HG03342 (cell line): ENCODE data around the gene TBC1D32.
"Not testable (repeated sequence)": the region's sequence is repeated elsewhere in the genome, so short reads cannot be mapped to it uniquely, and the experiment has no call there.

Experiments
- ATAC-seq: cut with Tn5 transposase; IDR thresholded peaks from one replicate; pipeline ENCODE4 v1.9.1; 2021; ENCODE audit warnings: mild to moderate bottlenecking, moderate library complexity; ENCODE audit not compliant: unreplicated experiment

TBC1D32 gene

DNA sequence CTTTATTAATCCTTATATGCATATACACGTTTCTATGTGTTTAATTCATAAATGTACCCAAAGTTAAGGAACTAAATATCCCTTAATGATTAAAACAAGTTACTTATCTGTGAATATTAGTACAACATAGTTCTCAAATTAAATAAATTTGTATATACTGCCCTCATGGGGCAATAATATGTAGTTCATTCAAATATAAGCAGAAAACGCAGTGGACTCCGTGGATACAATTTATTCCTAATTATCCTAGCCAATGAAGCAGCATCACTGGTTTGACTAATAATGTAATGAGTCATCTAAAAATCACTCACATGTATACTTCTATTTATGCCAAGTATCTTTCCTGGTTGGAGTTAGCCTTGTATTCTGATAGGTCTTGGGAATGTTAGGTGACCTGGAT is 111.6 kb downstream of the TBC1D32 start:
- no peak for ATAC-seq

DNA sequence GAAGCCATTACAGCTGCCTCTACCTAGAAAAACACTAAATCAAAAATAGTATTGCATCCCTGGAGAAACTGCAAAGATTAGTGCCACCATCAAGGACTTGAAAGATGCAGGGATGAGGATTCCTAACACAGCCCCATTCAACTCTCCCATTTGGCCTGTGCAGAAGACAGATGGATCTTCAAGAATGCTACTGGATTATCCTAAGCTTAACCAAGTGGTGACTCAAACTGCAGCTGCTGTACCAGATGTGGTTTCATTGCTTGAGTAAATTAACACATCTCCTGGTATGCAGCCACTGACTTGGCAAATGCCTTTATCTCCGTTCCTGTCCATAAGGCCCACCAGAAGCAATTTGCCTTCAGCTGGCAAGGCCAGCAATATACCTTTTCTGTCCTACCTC is 117.4 kb downstream of the TBC1D32 start:
- no peak for ATAC-seq

DNA sequence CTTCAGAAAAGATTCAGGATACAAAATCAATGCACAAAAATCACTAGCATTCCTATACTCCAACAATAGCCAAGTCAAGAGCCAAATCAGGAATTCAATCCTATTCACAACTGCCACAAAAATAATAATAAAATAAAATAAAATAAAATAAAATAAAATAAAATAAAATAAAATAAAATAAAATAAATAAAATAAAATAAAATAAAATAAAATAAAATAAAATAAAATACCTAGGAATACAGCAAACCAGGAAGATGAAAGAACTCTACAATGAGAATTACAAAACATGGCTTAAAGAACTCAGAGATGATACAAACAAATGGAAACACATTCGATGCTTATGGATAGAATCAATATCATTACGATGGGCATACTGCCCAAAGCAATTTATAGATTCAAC is 120.9 kb downstream of the TBC1D32 start:
- ATAC-seq = not testable (repeated sequence)

DNA sequence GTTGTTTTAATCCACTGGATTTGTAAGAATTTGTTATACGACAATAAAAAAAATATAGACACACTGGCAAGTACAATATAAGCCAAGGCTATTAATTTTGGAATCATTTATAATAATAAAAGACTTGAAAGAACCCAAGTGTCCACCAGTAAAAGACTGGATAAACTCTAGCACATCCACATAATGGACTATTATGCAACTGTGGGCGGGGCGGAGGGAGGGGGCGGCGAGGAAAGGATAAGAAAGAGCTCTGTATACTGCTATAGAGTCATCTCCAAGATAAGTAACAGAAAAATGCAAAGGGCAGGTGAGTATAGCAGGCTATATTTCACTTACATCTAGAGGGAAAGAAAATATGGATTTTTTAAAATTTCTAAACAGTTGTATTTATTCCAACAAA is 123.3 kb downstream of the TBC1D32 start:
- ATAC-seq = no peak

DNA sequence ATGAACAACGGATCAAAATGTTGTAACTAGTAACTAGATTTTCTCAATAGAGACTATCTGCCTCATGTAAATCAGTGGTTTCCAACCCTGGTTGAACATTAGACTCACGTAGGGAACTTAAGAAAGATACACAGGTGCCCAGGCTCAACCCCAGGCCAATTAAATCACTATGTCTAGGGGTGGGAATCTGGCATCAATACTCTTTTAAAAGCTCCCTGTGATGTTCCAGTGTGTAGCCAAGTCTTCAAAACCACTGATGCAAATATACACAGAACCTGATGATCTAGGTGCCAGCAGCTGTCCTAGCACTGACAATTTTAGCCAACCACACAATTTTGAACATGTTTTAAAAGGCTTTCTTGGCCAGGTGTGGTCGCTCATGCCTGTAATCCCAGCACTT is 128.7 kb downstream of the TBC1D32 start:
- peak; percentile 93 for ATAC-seq

DNA sequence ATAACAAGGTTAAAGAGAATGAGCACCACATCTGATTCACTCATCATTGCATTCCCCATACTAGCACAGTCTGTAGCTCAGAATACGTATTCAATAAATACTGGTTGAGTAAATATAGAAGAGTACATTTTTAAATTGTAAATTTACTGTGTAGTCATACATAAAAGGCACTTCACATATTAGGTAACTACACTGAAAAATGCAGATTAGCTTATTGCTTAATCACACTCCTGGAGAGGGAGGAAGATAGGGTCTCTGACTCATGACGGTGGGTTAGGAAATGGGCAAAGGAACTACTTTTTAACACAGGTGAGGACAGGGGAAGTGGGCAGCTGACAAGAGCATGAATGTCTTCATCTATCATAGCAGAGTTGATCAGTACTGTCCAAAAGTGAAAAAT is 133.2 kb downstream of the TBC1D32 start:
- ATAC-seq = no peak

DNA sequence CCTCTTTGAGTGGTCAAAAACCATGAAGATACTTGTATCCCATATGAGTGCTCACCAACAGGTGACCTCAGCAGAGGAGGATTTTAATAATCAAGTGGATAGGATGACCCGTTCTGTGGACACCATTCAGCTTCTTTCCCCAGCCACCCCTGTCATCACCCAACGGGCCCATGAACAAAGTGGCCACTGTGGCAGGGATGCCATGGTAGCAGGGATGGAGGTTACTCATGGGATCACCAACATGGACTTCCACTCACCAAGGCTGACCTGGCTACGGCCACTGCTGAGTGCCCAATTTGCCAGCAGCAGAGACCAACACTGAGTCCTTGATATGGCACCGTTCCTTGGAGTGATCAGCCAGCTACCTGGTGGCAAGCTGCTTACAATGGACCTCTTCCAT is 138.2 kb downstream of the TBC1D32 start:
- not testable (repeated sequence) for ATAC-seq

DNA sequence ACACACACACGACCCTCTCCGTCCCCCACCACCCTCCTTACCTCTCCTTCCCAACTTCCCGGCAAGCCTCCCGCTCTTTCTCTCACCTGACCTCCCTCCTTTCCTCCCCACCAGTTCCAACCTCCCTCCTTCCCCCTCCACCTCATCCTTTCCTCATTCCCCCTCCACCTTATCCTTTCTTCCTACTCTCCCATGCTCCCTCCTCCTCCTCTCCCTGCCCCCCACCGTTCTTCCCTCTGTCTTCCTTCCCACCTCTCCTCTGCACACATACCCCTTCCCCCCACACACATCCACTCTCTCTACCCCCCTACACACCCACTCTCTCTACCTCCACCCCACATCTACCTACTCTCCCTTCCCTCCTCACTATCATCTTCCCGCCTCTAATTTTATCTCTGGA is 144.2 kb downstream of the TBC1D32 start:
- ATAC-seq = no peak

DNA sequence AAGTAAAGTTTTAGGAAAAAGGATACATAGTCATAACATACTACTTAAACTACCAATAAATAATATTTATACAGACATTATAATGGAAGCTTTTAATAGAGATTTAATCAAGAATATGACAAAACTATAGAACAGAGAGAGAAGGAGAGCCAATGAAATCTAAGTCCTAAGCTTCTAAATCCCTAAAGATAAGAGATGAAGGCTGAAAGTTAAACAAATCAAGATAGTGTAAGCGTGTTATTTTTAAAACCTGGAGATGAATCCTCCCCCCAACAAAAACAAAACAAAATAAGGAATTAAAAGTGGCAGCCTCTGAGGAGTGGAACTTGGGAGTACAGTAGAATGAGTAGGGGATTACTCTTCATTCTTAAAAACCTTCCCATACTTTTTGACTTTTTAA is 145.9 kb downstream of the TBC1D32 start:
- no peak for ATAC-seq

DNA sequence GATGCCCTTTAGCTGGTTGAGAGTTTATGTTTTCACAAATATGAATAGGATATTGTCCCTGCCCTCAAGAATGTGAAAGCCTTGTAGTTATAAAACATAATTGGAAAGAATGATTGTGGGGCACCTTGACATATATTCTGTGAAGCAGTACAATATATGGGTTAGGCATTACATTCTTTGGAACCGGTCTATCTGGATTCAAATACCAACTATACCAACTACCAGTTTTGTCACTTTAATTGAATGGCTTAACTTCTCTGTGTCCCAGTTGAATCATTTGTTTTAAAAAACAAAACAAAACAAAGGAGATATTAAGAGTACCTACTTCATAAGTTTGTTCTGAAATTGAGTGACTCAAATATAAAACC is 146.5 kb downstream of the TBC1D32 start:
- ATAC-seq = no peak

DNA sequence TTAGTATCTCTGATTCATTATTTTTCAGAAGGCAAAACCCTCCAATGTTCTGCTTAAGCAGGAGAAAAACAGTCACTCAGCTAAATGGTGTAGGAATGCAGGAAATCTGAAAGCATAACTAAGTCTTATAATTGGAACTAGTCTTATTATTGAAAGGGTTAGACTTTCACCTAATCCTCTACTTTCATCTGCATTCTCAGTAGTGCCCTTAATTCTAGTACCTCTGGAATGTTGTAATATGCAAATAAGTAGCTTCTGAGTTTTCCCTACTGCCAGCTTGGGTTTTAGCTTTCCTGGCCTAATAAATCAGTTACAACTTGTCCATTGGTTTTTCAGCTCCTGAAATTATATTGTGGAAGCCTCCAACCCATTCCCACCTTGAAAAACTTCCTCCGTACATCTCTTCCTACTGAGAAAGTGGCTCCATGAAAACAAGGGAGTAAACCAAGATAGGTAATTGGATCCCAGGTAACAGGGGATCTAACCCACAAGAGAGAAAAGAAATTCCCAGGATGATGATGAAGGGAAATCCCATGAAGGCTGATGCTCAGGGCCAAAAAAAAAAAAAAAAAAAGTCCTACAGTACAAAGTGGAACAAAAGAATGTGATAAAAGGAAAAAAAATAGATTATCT is 147.0 kb downstream of the TBC1D32 start:
- ATAC-seq = no peak

DNA sequence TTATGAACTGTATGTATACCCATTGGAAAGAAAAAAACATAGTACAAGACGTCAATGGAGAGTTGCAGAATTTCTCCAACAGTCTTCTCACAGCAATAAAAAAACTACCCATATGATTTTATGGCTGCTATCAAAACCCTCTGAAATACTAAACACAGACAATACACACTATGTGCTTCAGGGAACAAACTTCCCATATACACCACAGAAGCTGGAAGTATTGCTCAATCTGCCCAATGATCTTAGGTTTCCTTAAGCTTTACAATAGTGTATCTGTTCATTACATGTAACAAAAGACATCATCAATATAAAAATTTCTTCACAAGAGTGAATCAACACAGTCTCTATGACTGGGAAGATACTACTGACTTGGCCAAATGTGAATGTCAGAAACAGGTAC is 150.5 kb downstream of the TBC1D32 start:
- ATAC-seq = no peak

DNA sequence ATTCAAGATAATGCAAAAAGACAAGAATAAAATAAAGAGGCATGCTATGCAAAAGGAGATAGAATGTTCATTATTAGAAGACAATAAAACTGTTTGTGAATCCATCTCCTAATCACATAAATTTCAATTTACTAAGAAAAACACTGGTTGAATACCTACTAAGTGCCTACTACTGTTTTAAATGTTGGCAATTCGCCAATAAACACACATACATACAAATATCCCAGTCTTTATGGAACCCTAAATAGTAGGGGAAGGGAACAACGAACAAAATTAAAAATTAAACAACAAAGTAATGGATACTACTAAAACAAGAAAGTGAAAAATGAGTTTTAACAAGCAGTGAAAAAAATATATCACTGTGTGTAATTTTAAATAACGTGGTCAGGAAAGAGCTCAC is 158.5 kb downstream of the TBC1D32 start:
- ATAC-seq = no peak

DNA sequence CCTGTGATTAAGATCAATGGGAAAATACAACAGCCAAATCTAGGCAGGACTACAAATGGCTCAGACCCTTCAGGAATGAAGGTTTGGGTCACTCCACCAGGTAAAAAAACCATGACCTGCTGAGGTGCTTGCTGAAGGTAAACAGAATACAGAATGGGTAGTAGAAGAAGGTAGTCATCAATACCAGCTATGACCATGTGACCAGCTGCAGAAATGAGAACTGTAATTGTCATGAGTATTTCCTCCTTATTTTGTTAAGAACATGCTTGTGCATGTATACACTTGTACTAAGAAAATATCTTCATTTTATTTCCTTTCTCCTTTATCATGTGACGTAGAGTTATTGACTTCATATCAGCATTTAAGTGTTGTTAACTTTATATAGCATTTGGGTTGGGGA is 161.8 kb downstream of the TBC1D32 start:
- not testable (repeated sequence) for ATAC-seq

DNA sequence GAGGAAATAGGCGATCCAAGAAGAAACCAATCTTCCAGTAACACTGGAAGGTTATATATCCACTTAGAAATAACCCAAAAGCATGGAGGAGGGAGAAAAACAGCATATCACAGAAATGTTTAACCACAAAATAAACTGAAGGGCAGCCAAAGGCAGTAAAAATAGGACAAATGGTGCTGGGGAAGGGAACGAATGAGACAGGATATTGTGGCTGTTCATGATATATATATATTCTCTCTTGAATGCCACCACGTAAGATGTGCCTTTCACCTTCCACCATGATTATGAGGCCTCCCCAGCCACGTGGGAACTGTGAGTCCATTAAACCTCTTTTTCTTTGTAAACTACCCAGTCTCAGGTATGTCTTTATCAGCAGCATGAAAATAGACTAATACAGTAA is 162.4 kb downstream of the TBC1D32 start:
- ATAC-seq = no peak

DNA sequence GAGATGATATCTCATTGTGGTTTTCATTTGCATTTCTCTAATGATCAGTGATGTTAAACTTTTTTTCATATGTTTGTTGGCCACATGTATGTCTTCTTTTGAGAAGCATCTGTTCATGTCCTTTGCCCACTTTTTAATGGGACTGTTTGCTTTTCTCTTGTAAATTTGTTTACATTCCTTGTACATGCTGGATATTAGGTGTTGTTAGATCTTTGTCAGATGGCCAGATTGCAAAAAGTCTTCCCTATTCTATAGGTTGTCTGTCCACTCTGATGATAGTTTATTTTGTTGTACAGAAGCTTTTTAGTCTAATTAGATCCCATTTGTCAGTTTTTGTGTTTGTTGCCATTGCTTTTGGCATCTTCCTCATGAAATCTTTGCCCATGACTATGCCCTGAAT is 172.4 kb downstream of the TBC1D32 start:
- ATAC-seq = no peak

DNA sequence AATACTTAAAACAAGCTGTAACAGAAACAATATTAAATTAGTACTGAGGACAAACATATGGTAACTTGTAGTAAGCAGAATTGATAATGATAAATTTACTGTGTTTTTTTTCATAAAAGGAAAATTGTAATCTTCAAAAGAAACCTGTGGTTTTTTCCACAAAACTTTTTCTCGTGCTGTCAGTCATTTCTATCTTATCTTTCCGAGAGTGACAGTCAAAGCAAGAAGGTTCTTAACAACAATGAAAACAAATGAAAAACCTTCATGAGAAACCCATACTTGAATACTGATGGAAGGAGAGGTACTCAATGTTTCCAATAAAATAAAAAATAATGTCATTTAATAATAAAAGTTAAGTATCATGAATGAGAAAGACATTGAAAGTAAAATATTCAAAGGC is 174.0 kb downstream of the TBC1D32 start:
- ATAC-seq = no peak

DNA sequence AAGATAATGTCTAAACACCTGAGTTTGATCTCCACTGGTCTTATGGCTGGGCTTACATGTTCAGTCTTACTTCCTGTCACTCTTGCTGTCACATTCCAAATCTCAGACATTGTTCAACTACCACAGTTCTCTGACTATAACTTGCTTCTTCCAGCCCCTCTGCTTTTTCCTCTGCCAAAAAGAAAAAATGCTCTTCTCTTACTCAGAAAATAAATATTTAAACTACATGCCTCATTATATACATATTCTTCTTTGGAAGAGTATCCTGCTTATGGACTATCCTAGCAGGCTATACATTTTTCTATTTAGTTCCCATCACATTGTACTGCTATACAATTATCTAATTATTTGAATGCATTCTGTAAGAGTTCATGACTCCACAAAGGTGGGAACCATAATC is 175.4 kb downstream of the TBC1D32 start:
- no peak for ATAC-seq

DNA sequence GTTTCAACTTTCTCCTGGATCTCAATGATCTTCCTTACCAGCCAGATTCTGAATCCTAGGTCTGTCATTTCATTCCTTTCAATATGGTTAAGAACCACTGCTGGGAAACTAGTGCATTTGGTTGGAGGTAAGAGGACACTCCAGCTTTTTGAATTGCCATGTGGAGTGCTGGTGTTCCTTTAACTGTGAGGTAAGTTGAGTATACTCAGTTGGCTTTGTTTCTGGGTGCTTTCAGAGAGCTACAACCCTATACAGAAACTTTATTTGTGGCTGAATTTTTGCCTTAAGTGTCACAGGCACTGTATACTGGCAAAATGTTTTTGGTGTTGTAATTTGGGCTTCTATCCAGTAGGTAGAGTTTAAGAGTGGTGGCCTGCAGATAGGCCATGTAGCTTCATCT is 175.8 kb downstream of the TBC1D32 start:
- ATAC-seq = no peak

DNA sequence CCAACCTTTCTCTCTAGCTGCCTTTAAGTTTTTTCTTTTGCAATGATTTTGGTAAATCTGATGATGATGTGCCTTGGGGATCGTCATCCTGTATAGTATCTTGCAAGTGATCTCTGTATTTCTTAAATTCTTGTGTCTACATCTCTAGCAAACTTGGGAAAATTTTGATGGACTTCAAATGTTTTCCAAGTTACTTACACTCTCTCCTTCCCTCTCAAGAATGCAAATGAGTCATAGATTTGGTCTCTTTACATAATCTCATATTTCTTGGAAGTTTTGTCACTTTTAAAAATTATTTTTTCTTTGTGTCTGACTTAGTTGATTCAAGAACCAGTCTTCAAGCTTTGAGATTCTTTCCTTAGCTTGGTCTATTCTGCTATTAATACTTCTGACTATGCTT is 176.4 kb downstream of the TBC1D32 start:
- no peak for ATAC-seq

DNA sequence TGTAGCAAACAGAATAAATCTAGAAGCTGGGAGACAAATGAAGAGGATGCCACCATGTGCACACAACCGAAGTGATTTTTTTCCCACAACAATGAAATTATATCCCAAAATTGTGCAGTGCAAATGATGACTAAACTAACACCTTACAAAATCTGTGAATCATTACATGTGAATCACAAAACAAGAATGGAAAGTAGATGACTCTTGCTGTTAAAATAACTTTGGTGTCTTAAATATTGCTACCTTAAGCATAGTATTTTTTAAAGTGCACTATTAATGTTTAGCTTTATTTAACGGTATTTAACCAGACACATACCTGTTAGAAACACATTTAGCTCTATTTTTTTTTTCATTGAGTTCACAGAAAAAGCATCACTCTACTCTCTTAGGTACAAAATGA is 190.8 kb downstream of the TBC1D32 start:
- ATAC-seq = no peak

DNA sequence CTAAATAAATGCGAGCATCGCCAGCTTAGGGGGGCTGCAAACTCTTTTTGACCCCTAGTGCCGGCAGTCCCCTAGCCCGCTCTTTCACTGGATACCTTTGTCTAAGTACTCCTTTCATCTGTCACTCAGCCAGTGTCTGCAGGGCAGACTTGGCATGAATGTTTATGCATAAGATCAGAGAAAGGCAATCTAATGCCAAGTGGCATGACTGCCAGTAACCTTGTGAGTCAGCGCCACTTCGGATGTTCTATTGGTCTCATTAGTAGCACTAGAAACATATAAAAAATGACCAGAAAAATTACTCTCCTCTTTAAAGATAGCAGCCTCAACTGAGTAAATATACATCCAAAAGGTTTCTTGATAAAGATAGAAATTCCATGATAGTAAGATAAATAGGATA is 192.2 kb downstream of the TBC1D32 start:
- ATAC-seq = no peak

DNA sequence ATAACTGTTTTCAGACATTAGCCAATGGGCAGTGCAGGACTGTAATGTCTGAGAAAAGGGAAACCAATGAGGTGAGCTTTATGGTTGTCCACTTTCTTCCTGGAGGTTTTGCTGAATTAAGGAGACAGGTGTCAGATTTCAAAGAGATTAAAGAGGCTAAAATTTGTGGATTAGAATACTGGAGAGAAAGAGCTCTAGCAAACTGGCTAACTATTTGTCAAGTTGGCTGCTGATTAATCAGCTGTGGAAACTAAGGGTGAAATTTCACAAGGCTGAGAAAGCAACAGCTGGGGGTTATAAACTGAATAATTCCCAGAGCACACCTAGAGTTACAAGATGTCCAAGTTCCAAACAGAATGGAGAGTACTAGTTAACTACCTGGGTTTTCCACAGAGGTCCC is 198.9 kb downstream of the TBC1D32 start:
- ATAC-seq = no peak

DNA sequence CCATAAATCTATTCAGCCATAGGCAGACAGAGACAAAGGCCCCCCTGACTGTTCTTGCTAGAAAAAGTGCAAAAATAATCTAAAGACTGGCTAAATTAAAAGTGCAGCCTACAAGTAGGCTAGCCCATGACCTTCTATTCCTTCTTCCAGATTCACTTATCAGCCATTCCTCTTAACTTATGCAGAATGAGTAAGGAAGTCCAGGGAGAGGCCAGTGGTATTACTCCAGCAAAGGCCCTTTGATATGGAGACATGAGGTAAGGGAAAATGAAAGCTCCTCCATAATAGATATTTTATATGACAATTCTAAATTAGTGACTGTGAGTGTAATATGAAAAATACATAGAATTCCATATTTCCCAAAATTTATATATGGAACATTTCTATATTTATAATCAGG is 199.4 kb downstream of the TBC1D32 start:
- no peak for ATAC-seq
